NT2/D1 (cell line): ENCODE results near the gene CIB1.

Experiments
- SUZ12 ChIP-seq: IDR thresholded peaks from 2 replicates; pipeline ENCODE4 v1.6.1; 2011; ENCODE audit not compliant: insufficient read length, insufficient read depth; ENCODE audit errors: extremely low read depth
- YY1 ChIP-seq: IDR thresholded peaks from 2 replicates; pipeline ENCODE4 v1.6.1; 2011; ENCODE audit not compliant: insufficient read length, insufficient read depth
- ZNF274 ChIP-seq: IDR thresholded peaks from 2 replicates; pipeline ENCODE4 v1.6.1; 2011; ENCODE audit warnings: mild to moderate bottlenecking, low read depth, low read length

DNA sequence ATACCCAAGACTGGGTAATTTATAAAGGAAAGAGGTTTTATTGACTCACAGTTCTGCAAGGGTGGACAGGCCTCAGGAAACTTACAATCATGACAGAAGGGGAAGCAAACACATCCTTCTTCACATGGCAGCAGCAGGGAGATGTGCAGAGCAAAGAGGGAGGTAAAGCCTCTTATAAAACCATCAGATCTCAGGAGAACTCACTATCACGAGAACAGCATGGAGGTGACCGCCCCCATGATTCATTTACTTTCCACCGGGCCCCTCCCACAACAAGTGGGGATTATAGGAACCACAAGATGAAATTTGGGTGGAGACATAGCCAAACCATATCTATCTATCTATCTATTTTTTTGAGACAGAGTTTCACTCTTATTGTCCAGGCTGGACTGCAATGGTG is 5.6 kb upstream of the CIB1 start:
- TF ChIP-seq YY1 (no peak), SUZ12 (no peak), ZNF274 (no peak)
